H1 (cell line): ENCODE results near the gene YRDC. TPM values are rescaled to one million over a fixed set of nuclear protein-coding genes. Genes with fewer than 3 reads are reported as not detected.

Experiments used
- ATF3 ChIP-seq: IDR thresholded peaks from 2 replicates; pipeline ENCODE4 v1.6.1; 2011; ENCODE audit warnings: low read depth, mild to moderate bottlenecking, low read length; ENCODE audit not compliant: insufficient read depth
- CBX8 ChIP-seq: fragments of 300-800, 300-1000 bp; sonication (generic); IDR thresholded peaks from 2 replicates; pipeline ENCODE4 v1.7.1; 2016; ENCODE audit warnings: low read depth, low read length, borderline replicate concordance
- HDAC2 ChIP-seq, 2 experiments: fragments of 300-600 bp in 1 of 2; sonication (generic) in 1 of 2; IDR thresholded peaks; 2 replicates each; pipeline ENCODE4 v1.6.1; 2011 to 2012; ENCODE audit warnings: low read depth in 2 of 2, low read length in 2 of 2, mild to moderate bottlenecking in 2 of 2, moderate library complexity in 2 of 2, borderline replicate concordance in 1 of 2, inconsistent platforms in 1 of 2
- MAX ChIP-seq: IDR thresholded peaks from 2 replicates; pipeline ENCODE4 v1.6.1; 2012; ENCODE audit warnings: inconsistent platforms
- RAD21 ChIP-seq, 2 experiments: IDR thresholded peaks in 1 of 2; conservative IDR thresholded peaks in 1 of 2; 2 replicates each; pipeline ENCODE4 v1.6.1; 2011; ENCODE audit warnings: low read depth in 2 of 2, low read length in 2 of 2, improper control_type of control experiment in 1 of 2, inconsistent platforms in 1 of 2, mild to moderate bottlenecking in 1 of 2, moderate library complexity in 1 of 2
- TBP ChIP-seq: IDR thresholded peaks from 2 replicates; pipeline ENCODE4 v1.6.1; 2011; ENCODE audit warnings: low read depth, low read length, improper control_type of control experiment
- polyA plus RNA-seq, 7 experiments: library from polyadenylated mRNA; depleted of rRNA in 3 of 7; stranded (reverse) in 5 of 7; unstranded in 2 of 7; fragments of >200 nt in 5 of 7; fragments of 200-250 nt in 2 of 7; gene quantifications; 1 replicate in 5 of 7; 2 replicates in 1 of 7; 4 replicates in 1 of 7; pipeline versions ENCODE4 v1.2.1 to v1.2.3, GENCODE V29; 2011 to 2013; ENCODE audit warnings: missing spikeins in 2 of 7, mixed read lengths in 2 of 7
- total RNA-seq: library from RNA; stranded (reverse); fragmentation: NEBNext Ultra II Directional; extraction: Animal tissue kit (Norgen Biotek cat#: 25700); gene quantifications from 2 replicates; pipeline ENCODE4 v1.2.1, GENCODE V29; 2021

YRDC gene
- total and polyA plus RNA-seq, 2 of the 8 experiments (the other 6 are each of a cell fraction or from before 2014, with no cell fraction given), result 21.1 to 21.6 TPM

- TF ChIP-seq ATF3 (no peak), CBX8 (no peak), RAD21 (IDR thresholded peaks at IDR 0.05 in 1 of 2, conservative IDR thresholded peaks at IDR 0.05 in 1 of 2; ENCODE audit: low read depth in 2 of 2, low read length in 2 of 2) (peak in 1 of 2 experiments; percentile 30; a peak in 1 of 4 replicates), MAX (peak; percentile 92), HDAC2 (IDR thresholded peaks at IDR 0.05; ENCODE audit: borderline replicate concordance in 1 of 2, low read depth in 2 of 2, low read length in 2 of 2) (peak; percentile 88 to 90; a peak in 3 of 4 replicates), TBP (0 out of 2 replicates have a peak, but pooled peaks have one; percentile 28)
These were observed 12.5 kb downstream of the YRDC start (continued) for GRCh38 chr1:37795340-37796125.
